Parathyroid adenoma (tissue), 2 donors: ENCODE data around the gene TMED7.

Source experiments
- H2AFZ ChIP-seq: fragments of 300-600 bp; sonication (generic); one replicate; pipeline ENCODE4 v1.7.0; 2017; ENCODE audit warnings: antibody characterized with exemption, mild to moderate bottlenecking
- H3K27ac ChIP-seq: fragments of 300-600 bp; sonication (generic); one replicate; pipeline ENCODE4 v1.7.0; 2017
- H3K27me3 ChIP-seq: fragments of 300-600 bp; sonication (generic); one replicate; pipeline ENCODE4 v1.7.0; 2017; ENCODE audit warnings: low read length; ENCODE audit not compliant: control insufficient read depth, insufficient read depth
- H3K36me3 ChIP-seq: fragments of 300-600 bp; sonication (generic); one replicate; pipeline ENCODE4 v1.7.0; 2017; ENCODE audit warnings: low read length; ENCODE audit not compliant: control insufficient read depth, insufficient read depth
- H3K4me1 ChIP-seq: fragments of 300-600 bp; sonication (generic); one replicate; pipeline ENCODE4 v1.7.0; 2017; ENCODE audit warnings: control low read depth
- H3K4me2 ChIP-seq: fragments of 300-600 bp; sonication (generic); one replicate; pipeline ENCODE4 v1.7.0; 2017; ENCODE audit warnings: low read length
- H3K4me3 ChIP-seq: fragments of 300-600 bp; sonication (generic); one replicate; pipeline ENCODE4 v1.7.0; 2017; ENCODE audit warnings: low read depth, low read length
- H3K79me2 ChIP-seq: fragments of 300-600 bp; sonication (generic); one replicate; pipeline ENCODE4 v1.7.0; 2017; ENCODE audit warnings: control low read depth
- H3K9ac ChIP-seq: fragments of 300-600 bp; sonication (generic); one replicate; pipeline ENCODE4 v1.7.0; 2017; ENCODE audit warnings: mild to moderate bottlenecking
- H3K9me3 ChIP-seq: fragments of 300-600 bp; sonication (generic); one replicate; pipeline ENCODE4 v1.7.0; 2017; ENCODE audit warnings: low read length; ENCODE audit not compliant: control insufficient read depth
- CTCF ChIP-seq: fragments of 300-600 bp; sonication (generic); IDR thresholded peaks from one replicate; pipeline ENCODE4 v1.7.0; 2017; ENCODE audit warnings: antibody characterized with exemption, mild to moderate bottlenecking
- donor health status: primary hyperparathyroidism.

TMED7 gene

DNA sequence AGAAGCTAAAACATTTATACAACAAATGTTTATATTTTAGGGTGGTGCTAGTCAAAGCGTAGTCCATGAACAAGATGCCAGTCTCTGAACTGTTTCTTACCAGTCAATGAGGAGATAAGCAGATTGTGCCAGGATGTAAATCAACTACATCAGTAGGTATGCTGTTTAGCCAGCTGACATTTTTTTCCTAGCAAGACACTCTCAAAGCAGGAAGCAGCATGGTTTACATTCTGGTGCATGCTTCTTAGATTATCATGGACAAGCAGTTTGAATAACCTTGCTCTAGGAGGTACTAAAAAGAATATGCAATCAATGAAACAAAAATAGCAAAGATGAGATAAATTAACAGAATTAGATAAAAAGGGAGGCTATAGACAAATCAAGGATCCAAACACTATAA, 40.6 kb downstream of the TMED7 start:
- H3K9me3 ChIP-seq, result no peaks in the 10 kb centered on the region
- H3K4me3 ChIP-seq, result no peak overlapping the region
- H3K27ac ChIP-seq, result no peak overlapping the region
- no peaks in the 10 kb centered on the region for H3K4me1 ChIP-seq
- H3K36me3 ChIP-seq, result no peaks in the 10 kb centered on the region
- no peak overlapping the region for H2AFZ ChIP-seq
- H3K27me3 ChIP-seq, result no peaks in the 10 kb centered on the region
- TF ChIP-seq CTCF, result no peak
- H3K4me2 ChIP-seq, result no peak overlapping the region
- H3K9ac ChIP-seq, result no peak overlapping the region
- no peaks in the 10 kb centered on the region for H3K79me2 ChIP-seq

GRCh38 chr5:115584501-115584900, 41.3 kb downstream of the TMED7 start:
- no peak overlapping the region for H2AFZ ChIP-seq
- no peaks in the 10 kb centered on the region for H3K79me2 ChIP-seq
- H3K9ac ChIP-seq, result no peak overlapping the region
- TF ChIP-seq CTCF, result no peak
- no peaks in the 10 kb centered on the region for H3K36me3 ChIP-seq
- H3K27me3 ChIP-seq, result no peaks in the 10 kb centered on the region
- no peak overlapping the region for H3K4me3 ChIP-seq
- H3K27ac ChIP-seq, result no peak overlapping the region
- no peaks in the 10 kb centered on the region for H3K9me3 ChIP-seq
- H3K4me2 ChIP-seq, result no peak overlapping the region
- H3K4me1 ChIP-seq, result no peaks in the 10 kb centered on the region

DNA sequence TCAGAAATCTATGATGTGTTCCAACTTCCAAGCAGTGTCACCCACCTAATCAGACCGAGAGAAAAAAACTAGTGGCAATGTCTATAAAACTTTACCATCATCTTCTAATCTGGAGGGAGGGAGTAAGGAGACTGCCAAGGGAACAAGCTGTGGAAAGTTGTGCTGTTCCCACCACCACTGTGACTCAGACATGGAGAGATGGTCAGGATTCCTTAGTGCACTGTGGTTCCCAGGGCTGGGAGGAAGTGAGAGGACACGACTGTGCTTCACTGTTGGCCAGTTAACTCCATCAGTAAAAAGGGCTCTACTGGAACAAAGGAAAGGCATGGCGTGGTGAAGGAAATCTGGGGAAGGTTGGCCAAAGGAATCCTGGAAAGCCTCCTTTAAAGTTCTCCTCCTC, 42.4 kb downstream of the TMED7 start:
- H3K27ac ChIP-seq, result no peak overlapping the region
- H3K79me2 ChIP-seq, result no peaks in the 10 kb centered on the region
- no peaks in the 10 kb centered on the region for H3K4me1 ChIP-seq
- H3K4me3 ChIP-seq, result no peak overlapping the region
- TF ChIP-seq CTCF, result no peak
- no peak overlapping the region for H2AFZ ChIP-seq
- no peak overlapping the region for H3K4me2 ChIP-seq
- H3K27me3 ChIP-seq, result no peaks in the 10 kb centered on the region
- no peak overlapping the region for H3K9ac ChIP-seq
- H3K36me3 ChIP-seq, result no peaks in the 10 kb centered on the region
- H3K9me3 ChIP-seq, result no peaks in the 10 kb centered on the region

- H3K36me3 ChIP-seq, result no peaks in the 10 kb centered on the region
- no peak for TF ChIP-seq CTCF
Measured at GRCh38 chr5:115580941-115581340, 44.9 kb downstream of the TMED7 start.

GRCh38 chr5:115579747-115580173, 46.1 kb downstream of the TMED7 start:
- Histone ChIP-seq H3K9ac (no peak overlapping the region), H3K4me1 (no peaks in the 10 kb centered on the region), H2AFZ (no peak overlapping the region), H3K27me3 (no peaks in the 10 kb centered on the region), H3K79me2 (no peaks in the 10 kb centered on the region), H3K4me3 (no peak overlapping the region), H3K4me2 (no peak overlapping the region), H3K9me3 (no peaks in the 10 kb centered on the region), H3K36me3 (no peaks in the 10 kb centered on the region), H3K27ac (no peak overlapping the region)
- TF ChIP-seq CTCF, result no peak

More at GRCh38 chr5:115580941-115581340, 44.9 kb downstream of the TMED7 start:
- no peaks in the 10 kb centered on the region for H3K9me3 ChIP-seq
- no peak overlapping the region for H2AFZ ChIP-seq
- no peak overlapping the region for H3K9ac ChIP-seq
- no peaks in the 10 kb centered on the region for H3K79me2 ChIP-seq
- H3K27me3 ChIP-seq, result no peaks in the 10 kb centered on the region
- no peaks in the 10 kb centered on the region for H3K4me1 ChIP-seq
- H3K27ac ChIP-seq, result no peak overlapping the region
- no peak overlapping the region for H3K4me3 ChIP-seq
- no peak overlapping the region for H3K4me2 ChIP-seq
